Stomach (tissue), 4 donors: ENCODE data around the gene PALLD.

Source experiments
- POLR2AphosphoS5 ChIP-seq, 3 donors: sonication (generic); formaldehyde crosslinking; IDR thresholded peaks; one replicate each; pipeline ENCODE4 v1.6.1; 2016; ENCODE audit warnings: antibody characterized with exemption in 3 of 3
- TF ChIP-seq, protein P1 (sequence below), 7 experiments: fragments of 450-650 bp in 4 of 7; fragments of 200-600 bp in 3 of 7; sonication (generic) in 3 of 7; IDR thresholded peaks; one replicate each; pipeline ENCODE4 v1.5.1; 2016 to 2019; ENCODE audit warnings: antibody characterized with exemption in 7 of 7, control low read depth in 2 of 7, mild to moderate bottlenecking in 1 of 7

DNA sequence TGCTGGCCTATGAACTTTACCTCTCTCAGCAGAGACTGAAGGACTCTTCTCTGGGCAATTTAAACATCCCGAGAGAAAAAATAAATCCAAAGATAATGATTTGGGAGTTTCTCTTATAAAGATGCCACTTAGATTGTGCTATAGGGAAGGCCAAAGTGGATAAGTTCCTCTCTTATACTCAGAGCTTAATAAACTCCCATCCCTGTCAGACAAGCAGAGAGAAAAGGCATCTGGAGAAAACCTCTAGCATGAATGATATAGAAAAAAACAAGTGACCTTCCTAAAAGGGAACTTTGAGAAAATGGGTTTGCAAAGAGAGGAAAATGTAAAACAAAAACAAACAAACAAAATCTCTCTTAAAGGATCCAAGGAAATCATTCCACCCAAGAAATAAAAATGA lies 199.4 kb downstream of the PALLD start:
- TF ChIP-seq, protein P1, sequence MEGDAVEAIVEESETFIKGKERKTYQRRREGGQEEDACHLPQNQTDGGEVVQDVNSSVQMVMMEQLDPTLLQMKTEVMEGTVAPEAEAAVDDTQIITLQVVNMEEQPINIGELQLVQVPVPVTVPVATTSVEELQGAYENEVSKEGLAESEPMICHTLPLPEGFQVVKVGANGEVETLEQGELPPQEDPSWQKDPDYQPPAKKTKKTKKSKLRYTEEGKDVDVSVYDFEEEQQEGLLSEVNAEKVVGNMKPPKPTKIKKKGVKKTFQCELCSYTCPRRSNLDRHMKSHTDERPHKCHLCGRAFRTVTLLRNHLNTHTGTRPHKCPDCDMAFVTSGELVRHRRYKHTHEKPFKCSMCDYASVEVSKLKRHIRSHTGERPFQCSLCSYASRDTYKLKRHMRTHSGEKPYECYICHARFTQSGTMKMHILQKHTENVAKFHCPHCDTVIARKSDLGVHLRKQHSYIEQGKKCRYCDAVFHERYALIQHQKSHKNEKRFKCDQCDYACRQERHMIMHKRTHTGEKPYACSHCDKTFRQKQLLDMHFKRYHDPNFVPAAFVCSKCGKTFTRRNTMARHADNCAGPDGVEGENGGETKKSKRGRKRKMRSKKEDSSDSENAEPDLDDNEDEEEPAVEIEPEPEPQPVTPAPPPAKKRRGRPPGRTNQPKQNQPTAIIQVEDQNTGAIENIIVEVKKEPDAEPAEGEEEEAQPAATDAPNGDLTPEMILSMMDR (IDR thresholded peaks at IDR 0.05): no peak
- TF ChIP-seq POLR2AphosphoS5 (IDR thresholded peaks at IDR 0.05): no peak
